GM04503 (cell line): ENCODE data around the gene PXDN.

ENCODE experiments used
- DNase-seq: peaks from one replicate; pipeline ENCODE4 v3.0.0-alpha.2; 2012; ENCODE audit warnings: low read depth

Gene PXDN

GRCh38 chr2:1610096-1610485 lies 134.2 kb downstream of the PXDN start:
- DNase-seq, result no peak

DNA sequence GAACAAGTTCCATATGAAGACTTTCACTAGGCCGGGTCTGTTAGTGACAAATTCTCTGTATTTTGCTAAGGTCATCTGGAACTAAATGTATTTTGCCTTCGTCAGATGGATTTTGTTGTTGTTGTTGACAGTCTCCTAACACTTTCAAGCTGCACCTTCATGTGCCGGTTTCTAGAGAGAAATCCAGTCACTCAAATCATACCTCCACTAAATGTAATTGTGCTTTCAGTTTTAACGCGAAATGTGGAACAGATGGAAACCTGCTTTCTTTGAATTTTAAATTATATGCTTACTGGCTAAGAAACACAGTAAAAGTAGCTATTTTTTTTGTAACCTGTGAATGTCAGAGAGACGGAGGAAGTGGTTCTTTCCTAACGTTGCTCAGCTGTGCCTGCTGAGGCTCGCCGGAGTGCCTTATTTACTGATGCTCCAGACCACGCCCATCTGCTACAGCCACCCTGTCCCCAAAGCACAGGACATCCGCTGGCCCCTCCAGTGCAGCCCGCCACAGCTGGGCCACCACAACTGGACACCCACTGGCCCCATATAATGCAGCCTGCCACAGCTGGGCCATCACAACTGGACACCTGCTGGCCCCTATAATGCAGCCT lies 134.7 kb downstream of the PXDN start:
- DNase-seq, result no peak

- no peak for DNase-seq
These were observed 135.3 kb downstream of the PXDN start for GRCh38 chr2:1609040-1609439.

DNA sequence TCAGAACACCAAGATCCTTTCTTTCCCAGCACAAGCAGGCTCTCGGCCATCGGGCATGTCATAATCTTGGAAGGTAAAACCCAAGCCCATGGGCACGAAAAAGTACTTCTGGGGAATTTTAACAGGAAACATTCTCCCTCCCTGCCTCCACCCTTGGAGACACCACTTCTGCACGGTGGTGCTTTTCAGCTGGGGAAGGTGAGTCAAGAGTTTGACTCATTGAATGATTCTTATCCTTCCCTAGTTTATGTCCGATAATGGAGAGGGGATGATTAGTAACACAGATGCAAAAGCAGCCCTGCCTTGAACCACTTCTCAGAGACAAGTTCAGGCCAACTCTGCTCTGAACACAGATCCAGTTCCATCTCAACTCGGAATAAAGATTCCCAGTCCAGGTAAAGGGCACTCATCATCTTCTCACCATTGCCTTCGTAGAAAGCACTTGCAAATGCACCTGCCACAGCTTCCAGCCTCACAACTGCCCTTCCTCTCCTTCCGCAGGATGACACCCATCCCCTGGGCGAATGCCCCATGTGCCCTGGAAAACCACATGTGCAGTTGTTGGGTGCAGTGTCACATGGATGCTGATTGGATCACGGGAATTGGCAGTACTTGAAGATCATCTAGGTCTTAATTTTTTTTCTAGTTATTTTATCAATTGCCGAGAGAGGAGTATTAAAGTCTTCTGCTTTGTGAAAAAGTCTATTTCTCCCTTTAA lies 136.2 kb downstream of the PXDN start:
- no peak for DNase-seq

GRCh38 chr2:1607236-1607920 lies 136.9 kb downstream of the PXDN start:
- no peak for DNase-seq

DNA sequence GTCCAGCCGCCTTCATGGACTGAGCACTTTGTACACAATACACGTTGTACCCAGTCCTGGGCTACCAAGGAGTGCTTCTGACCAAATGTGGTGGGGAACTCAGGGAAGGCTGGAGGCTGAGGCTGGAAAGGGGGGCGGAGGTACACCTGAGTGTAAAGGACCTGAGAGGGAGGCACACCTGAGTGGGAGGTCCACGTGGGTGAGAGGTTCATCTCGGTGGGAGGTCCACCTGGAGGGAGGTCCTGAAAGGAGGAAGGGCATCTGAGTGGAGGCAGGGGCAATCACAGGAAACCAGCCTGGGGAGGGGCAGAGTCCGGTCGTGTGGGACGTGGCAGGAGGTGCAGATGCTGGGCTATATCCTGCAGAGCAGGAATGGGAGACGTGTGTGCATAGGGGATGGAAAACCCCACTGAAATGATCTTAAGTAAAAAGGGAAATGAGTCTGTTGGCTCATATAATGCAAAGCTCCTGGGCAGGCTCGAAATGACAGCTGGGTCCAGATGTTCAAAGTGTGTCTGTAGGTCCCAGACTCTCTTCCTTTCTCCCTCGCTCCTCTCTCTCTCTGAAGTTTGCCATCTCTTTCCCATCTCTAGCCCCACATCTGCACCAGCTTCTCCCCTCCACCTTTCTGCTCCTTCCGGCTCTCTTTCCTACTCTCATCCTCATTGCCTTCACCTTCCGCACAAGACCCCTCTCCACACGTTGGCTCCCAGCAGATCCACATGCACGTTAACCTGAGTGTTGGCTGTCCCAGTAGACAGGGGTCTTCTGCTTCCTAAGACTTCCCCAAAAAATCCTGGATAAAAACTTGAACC lies 137.7 kb downstream of the PXDN start:
- no peak for DNase-seq

DNA sequence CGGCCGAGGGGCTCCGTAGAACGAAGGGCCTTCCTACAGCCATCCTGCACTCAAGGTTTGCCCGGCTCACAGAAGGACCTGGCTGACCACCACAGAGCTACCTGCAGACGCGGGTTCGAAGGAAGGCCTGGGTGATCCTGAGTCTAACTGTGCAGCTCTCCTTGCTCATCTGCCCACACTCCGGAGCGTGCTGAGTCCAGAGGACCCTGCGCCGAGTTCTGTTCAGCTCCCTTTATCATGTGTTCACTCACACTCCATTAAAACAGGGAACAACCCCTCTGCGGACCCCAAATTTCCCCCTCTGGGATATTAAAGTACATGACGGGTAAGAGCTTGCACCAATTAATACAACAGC lies 138.3 kb downstream of the PXDN start:
- no peak for DNase-seq

- DNase-seq, result no peak
These were observed 138.9 kb downstream of the PXDN start for GRCh38 chr2:1605102-1606045.

- DNase-seq, result no peak
These were observed 140.8 kb downstream of the PXDN start for GRCh38 chr2:1603521-1603920.

DNA sequence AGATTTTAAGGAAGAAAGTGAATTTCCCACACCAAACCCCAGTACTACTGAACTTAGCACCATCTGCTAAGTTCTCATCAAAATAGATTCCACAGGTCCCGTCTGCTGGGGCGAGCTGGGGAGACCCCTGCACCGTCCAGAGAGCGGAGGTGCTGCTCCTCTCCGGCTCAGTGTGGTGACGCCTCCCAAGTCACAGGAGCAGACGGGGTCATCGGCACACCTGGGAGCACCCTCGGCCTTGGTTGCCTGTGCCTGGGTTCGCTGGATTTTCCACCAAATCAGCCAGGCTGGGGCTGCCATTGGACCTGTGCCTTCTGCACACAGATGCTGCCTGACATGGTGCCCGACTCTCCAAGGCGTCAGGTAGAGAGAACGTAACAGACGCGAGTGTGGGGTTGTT lies 141.3 kb downstream of the PXDN start:
- no peak for DNase-seq

DNA sequence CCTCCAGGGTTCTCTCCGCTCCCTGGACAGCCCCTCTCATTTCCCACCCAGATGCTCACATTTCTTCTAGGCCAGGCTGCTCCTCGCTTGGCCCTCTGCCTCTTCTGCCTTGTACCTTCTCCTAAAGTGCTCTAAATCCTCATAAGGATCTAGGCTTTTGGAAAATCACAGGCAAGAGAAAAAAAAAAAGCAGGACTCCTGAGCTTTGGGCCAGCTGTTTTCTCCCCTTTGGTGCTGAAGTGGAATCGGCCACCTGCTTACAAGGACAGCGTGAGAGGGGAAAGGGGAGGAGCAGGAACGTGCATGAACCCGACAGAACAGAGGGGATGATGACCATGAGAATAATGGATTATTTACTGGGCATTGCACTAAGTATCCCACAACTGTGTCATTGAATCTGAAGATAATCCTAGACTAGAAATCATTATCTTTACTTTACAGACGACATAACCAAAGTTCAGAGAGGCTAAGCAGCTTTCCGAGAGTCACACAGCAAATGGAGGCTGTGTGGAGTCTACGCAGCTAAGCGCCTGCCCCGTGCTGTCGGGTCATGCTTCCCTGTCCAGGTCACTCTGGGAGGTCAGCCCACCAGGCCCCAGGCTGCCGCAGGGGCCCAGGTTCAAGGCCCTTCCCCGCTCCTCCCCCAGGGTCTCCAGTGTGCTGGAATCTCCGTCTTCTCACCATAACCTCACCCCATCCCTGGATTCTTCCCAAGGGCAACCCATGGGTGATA lies 141.9 kb downstream of the PXDN start:
- no peak for DNase-seq

- DNase-seq, result no peak
These were observed 142.6 kb downstream of the PXDN start for GRCh38 chr2:1601471-1602277.

GRCh38 chr2:1601067-1601412 lies 143.3 kb downstream of the PXDN start:
- no peak for DNase-seq

DNA sequence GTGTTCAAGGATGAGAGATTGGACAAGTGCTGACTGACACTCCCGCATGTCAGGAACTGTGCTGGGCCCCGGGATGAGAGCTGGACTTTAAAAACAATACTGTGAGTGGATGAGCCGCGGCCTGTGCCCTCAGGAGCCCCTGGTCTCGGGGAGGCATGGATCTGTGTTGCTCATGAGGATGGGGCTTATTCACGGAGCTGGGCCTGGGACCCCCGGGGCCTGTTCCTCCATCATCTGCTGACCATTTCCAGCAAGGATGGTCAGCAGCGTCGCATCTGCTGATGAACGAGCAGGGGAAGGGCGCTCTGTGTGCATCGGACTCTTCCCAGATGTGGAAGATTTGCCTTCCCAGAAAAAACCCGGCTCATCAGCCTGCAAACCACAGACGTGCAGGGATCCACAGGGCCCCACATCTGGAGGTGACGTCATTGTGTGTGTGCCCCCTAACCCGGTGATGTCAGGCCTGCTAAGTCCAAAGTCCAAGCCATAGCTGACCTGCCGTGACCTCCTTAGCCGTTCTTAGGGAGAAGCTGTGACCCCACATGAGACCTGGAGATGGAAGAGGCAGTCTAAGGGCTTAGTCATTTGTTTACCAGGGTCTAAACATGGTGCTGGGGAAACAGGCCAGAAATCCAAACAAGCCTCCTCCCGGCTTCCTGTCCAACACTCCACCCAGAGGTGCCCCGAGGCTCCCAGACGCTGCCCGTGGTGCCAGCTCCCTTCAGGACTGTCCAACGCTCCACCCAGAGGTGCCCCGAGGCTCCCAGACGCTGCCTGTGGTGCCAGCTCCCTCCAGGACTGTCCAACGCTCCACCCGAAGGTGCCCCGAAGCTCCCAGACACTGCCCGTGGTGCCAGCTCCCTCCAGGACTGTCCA lies 143.9 kb downstream of the PXDN start:
- DNase-seq, result no peak

DNA sequence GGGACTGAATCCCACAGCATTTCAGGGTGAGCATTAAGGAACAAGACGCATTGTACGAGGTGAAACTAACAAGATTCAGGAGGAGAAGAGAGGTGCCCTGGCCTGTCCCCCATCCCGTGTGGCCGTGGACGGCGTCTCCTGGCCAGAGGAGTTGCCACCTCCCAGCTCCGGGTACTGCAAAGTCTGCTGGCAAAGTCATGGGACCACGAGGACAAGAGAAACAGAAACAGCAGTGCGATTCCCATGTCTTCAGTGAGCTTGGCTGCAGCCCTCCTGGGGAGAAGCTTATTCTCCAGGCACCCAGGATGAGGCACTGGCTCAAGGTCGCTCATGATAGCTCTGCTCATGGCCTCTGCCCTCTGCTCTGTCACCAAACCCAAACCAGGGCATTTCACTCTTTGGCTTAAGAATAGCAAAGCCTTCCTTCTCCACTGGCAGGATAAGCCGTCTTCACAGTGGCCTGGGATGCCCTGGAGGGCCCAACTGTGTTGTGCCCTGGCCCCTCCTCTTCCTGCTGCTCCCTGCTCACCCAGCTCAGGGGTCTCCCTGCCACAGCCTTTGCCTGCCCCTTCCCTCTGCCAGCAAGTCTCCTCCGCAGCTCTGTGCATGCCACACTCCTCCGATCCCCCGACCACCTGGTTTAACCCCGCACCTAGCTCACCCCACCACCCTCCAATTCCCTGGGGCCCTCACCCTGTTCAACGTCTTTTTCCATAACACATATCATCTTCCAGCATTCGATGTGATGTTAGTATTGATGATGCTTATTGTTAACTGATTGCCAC lies 144.8 kb downstream of the PXDN start:
- no peak for DNase-seq

DNA sequence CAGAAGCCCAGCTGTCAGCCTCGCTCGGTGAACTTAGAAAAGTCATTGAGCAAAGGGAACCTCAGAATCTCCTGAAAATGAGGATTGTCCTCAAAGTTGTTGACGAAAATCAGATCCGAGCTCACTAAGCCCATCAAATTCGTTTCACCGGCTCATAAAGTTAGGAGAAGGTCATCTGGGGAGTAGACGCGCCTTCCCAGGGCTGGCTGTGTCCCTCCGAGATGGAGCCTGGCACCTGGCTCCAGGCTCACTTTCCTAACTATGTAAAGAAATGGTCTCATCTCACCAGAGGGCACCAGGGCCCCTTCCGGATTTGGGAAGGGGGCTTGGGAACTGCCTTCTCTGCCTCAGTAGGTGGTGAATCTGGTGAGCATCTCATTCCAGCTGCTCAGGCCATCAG lies 145.5 kb downstream of the PXDN start:
- no peak for DNase-seq

DNA sequence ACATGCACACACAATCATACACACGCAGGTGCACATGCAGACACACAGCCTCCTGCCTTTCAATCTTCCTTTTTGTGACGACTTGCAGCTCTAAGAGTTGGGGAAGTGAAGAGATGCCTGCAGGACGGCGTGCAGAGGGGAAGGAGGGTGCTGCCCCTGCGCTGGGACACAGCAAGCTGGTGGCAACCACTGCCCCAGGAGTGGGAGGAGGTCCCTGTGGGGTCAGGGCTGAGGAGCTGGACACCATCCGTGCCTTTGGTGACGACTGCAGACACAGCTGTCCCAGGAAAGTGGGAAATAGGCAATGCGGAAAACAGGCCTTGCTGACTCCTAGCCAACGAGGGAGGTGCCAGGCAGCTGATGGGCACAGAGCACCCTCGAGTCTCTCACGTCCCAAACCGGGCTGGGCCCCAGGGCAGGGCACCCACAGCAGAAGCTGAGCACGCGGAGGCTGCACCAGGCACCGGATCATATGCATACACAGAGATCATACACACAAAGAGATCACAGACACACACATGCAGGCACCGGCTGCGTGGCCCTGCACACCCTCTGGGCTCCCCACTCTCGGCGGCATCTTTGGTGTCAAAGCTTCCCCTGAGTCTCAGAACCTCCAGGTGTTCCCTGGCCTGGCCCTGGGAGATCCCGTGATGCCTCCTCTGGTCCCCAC lies 146.1 kb downstream of the PXDN start:
- no peak for DNase-seq

- DNase-seq, result no peak
These were observed 149.0 kb downstream of the PXDN start for GRCh38 chr2:1595274-1595673.
